ENCODE results near the gene ROBO1.

Gene ROBO1

DNA sequence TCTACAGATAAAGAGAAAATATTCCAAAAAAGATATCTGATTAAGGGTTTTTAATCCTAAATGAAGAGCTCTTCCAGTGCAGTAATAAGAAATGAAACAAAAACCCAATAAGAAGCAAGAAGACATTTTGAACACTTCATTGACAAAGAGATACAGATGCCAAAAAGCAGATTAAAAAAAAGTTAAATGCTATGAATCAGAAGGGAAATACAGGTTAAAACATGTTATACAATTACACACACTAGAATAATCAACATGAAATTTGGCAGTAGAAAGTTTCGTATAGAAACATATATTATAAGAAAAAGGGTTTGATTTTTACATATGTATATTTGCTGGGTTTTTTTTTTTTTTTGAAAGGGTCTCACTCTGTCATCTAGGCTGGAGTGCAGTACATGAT is 135.0 kb downstream of the ROBO1 start:
- H3K4me3 ChIP-seq (ENCODE audit: low read depth, low read length), result no peak overlapping the region
- no peak for TF ChIP-seq CTCF (conservative IDR thresholded peaks at IDR 0.05; ENCODE audit: low read depth, low read length)
- no peak for DNase-seq (ENCODE audit: low read depth)

- TF ChIP-seq CTCF (conservative IDR thresholded peaks at IDR 0.05; ENCODE audit: low read depth, low read length), result no peak
- no peak for DNase-seq (ENCODE audit: low read depth)
- H3K4me3 ChIP-seq (ENCODE audit: low read depth, low read length), result no peak overlapping the region
Measured at GRCh38 chr3:79618883-79619282, 148.9 kb downstream of the ROBO1 start.

- DNase-seq (ENCODE audit: low read depth), result no peak
- TF ChIP-seq CTCF (conservative IDR thresholded peaks at IDR 0.05; ENCODE audit: low read depth, low read length), result no peak
- H3K4me3 ChIP-seq (ENCODE audit: low read depth, low read length), result no peak overlapping the region
Measured at GRCh38 chr3:79606414-79606813, 161.4 kb downstream of the ROBO1 start.

DNA sequence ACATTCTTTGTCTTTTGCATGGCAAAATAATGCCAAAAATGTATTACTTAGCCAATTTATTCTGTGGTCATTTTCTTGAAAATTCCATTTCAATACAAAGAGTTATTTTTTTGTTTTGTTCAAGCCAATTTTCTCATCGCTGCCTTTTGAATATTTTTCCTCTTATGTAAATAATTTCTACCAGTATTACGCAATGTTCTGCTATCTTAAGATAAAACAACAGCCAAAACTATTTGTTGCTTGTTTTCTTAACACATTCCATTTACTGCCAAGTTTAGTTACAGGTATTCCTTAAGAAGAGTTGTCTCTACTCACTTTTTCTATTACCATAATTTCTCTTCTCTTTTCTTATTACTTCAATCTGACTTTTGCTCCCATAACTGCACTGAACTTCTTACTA is 163.1 kb downstream of the ROBO1 start:
- peak; percentile 81 for DNase-seq (ENCODE audit: low read depth)
- TF ChIP-seq CTCF (conservative IDR thresholded peaks at IDR 0.05; ENCODE audit: low read depth, low read length), result no peak
- no peak overlapping the region for H3K4me3 ChIP-seq (ENCODE audit: low read depth, low read length)

GRCh38 chr3:79602385-79602784 is 165.4 kb downstream of the ROBO1 start:
- DNase-seq (ENCODE audit: low read depth), result no peak
- TF ChIP-seq CTCF (conservative IDR thresholded peaks at IDR 0.05; ENCODE audit: low read depth, low read length), result no peak

GRCh38 chr3:79598594-79598993 is 169.2 kb downstream of the ROBO1 start:
- peak; percentile 84 for DNase-seq (ENCODE audit: low read depth)
- no peak overlapping the region for H3K4me3 ChIP-seq (ENCODE audit: low read depth, low read length)

More at GRCh38 chr3:79602385-79602784, 165.4 kb downstream of the ROBO1 start:
- H3K4me3 ChIP-seq (ENCODE audit: low read depth, low read length), result no peak overlapping the region

More at GRCh38 chr3:79598594-79598993, 169.2 kb downstream of the ROBO1 start:
- TF ChIP-seq CTCF (conservative IDR thresholded peaks at IDR 0.05; ENCODE audit: low read depth, low read length), result no peak
